ENCODE measurements around the gene CD300LD.

The CD300LD gene

GRCh38 chr17:74550602-74551001, 41.5 kb downstream of the CD300LD start:
- Histone ChIP-seq H2BK5ac (ENCODE audit: low read length) (no peak overlapping the region), H3K36me3 (ENCODE audit: control insufficient read depth, insufficient read depth, low read length) (no peaks in the 10 kb centered on the region), H4K8ac (ENCODE audit: low read depth, low read length) (no peak overlapping the region), H3K4me2 (ENCODE audit: low read length) (no peak overlapping the region), H3K4ac (ENCODE audit: low read depth, low read length) (no peak overlapping the region), H3K9ac (ENCODE audit: low read length) (no peak overlapping the region), H2BK120ac (ENCODE audit: low read depth, low read length) (no peak overlapping the region), H3K27ac (ENCODE audit: low read depth, low read length) (no peak overlapping the region), H4K5ac (ENCODE audit: low read length) (no peak overlapping the region), H2BK15ac (replicated peaks; ENCODE audit: low read depth) (no peak overlapping the region), H3K23ac (ENCODE audit: low read length) (no peak overlapping the region), H3K4me3 (ENCODE audit: low read length) (no peak overlapping the region), H3K18ac (ENCODE audit: low read length) (no peak overlapping the region), H3K56ac (ENCODE audit: low read length) (no peak overlapping the region), H3K27me3 (ENCODE audit: insufficient read depth, low read length, poor library complexity) (no peaks in the 10 kb centered on the region), H3K79me1 (ENCODE audit: low read length) (no peaks in the 10 kb centered on the region), H2AK5ac (ENCODE audit: low read length) (no peak overlapping the region), H3K4me1 (ENCODE audit: control insufficient read depth, low read depth, low read length) (no peaks in the 10 kb centered on the region), H3K79me2 (ENCODE audit: control insufficient read depth, insufficient read depth, low read length) (no peaks in the 10 kb centered on the region)
- WGBS (ENCODE audit: extremely low coverage, insufficient coverage, low lambda C conversion rate), result no CpG with 5 or more reads among the region's 15 CpGs
- no peak for DNase-seq

DNA sequence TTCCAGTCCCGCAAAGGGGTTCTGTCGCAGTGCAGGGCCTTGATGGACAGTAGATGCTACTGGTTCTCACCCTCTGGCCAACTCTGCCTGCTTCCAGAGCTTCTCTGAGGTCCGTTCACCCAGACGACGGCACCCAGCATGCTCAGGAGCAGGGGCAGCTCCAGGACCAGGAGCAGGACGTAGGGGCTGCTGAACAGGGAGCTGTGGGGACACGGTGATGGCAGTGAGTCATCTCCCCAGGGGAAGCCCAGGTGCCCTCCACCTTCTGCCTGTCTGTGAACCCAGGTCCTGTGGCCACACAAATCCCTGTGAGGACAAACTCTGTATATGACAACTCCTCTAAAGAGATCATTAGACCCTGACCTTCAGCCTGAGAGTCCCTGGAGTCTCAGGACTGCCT, 42.7 kb downstream of the CD300LD start:
- Histone ChIP-seq H3K4me1 (ENCODE audit: control insufficient read depth, low read depth, low read length) (no peaks in the 10 kb centered on the region), H3K56ac (ENCODE audit: low read length) (no peak overlapping the region), H4K8ac (ENCODE audit: low read depth, low read length) (no peak overlapping the region), H3K79me2 (ENCODE audit: control insufficient read depth, insufficient read depth, low read length) (no peaks in the 10 kb centered on the region), H3K23ac (ENCODE audit: low read length) (no peak overlapping the region), H3K4ac (ENCODE audit: low read depth, low read length) (no peak overlapping the region), H3K79me1 (ENCODE audit: low read length) (no peaks in the 10 kb centered on the region), H2BK15ac (replicated peaks; ENCODE audit: low read depth) (no peak overlapping the region), H2AK5ac (ENCODE audit: low read length) (no peak overlapping the region), H3K18ac (ENCODE audit: low read length) (no peak overlapping the region), H2BK5ac (ENCODE audit: low read length) (no peak overlapping the region), H3K4me2 (ENCODE audit: low read length) (no peak overlapping the region), H3K4me3 (ENCODE audit: low read length) (no peak overlapping the region), H2BK120ac (ENCODE audit: low read depth, low read length) (no peak overlapping the region), H3K27ac (ENCODE audit: low read depth, low read length) (no peak overlapping the region), H3K9ac (ENCODE audit: low read length) (no peak overlapping the region), H4K5ac (ENCODE audit: low read length) (no peak overlapping the region), H3K27me3 (ENCODE audit: insufficient read depth, low read length, poor library complexity) (no peaks in the 10 kb centered on the region), H3K36me3 (ENCODE audit: control insufficient read depth, insufficient read depth, low read length) (no peaks in the 10 kb centered on the region)
- no CpG with 5 or more reads among the region's 7 CpGs for WGBS (ENCODE audit: extremely low coverage, insufficient coverage, low lambda C conversion rate)
- no peak for DNase-seq

- H3K23ac ChIP-seq (ENCODE audit: low read length), result no peak overlapping the region
- no peak overlapping the region for H2BK5ac ChIP-seq (ENCODE audit: low read length)
- H3K9ac ChIP-seq (ENCODE audit: low read length), result no peak overlapping the region
- H4K5ac ChIP-seq (ENCODE audit: low read length), result no peak overlapping the region
- no peak overlapping the region for H3K4me3 ChIP-seq (ENCODE audit: low read length)
- H3K36me3 ChIP-seq (ENCODE audit: control insufficient read depth, insufficient read depth, low read length), result no peaks in the 10 kb centered on the region
- no peaks in the 10 kb centered on the region for H3K79me1 ChIP-seq (ENCODE audit: low read length)
- H3K27me3 ChIP-seq (ENCODE audit: insufficient read depth, low read length, poor library complexity), result no peaks in the 10 kb centered on the region
- H3K4me2 ChIP-seq (ENCODE audit: low read length), result no peak overlapping the region
- no peak for DNase-seq
- no peak overlapping the region for H3K56ac ChIP-seq (ENCODE audit: low read length)
- H3K79me2 ChIP-seq (ENCODE audit: control insufficient read depth, insufficient read depth, low read length), result no peaks in the 10 kb centered on the region
- H2AK5ac ChIP-seq (ENCODE audit: low read length), result no peak overlapping the region
- H2BK120ac ChIP-seq (ENCODE audit: low read depth, low read length), result no peak overlapping the region
- no peaks in the 10 kb centered on the region for H3K4me1 ChIP-seq (ENCODE audit: control insufficient read depth, low read depth, low read length)
- no peak overlapping the region for H3K18ac ChIP-seq (ENCODE audit: low read length)
- no CpG with 5 or more reads among the region's 3 CpGs for WGBS (ENCODE audit: extremely low coverage, insufficient coverage, low lambda C conversion rate)
- H3K4ac ChIP-seq (ENCODE audit: low read depth, low read length), result no peak overlapping the region
- H3K27ac ChIP-seq (ENCODE audit: low read depth, low read length), result no peak overlapping the region
- H4K8ac ChIP-seq (ENCODE audit: low read depth, low read length), result no peak overlapping the region
- H2BK15ac ChIP-seq (replicated peaks; ENCODE audit: low read depth), result no peak overlapping the region
Observed at GRCh38 chr17:74547736-74548135, 44.3 kb downstream of the CD300LD start.

- no peaks in the 10 kb centered on the region for H3K4me1 ChIP-seq (ENCODE audit: control insufficient read depth, low read depth, low read length)
- no peaks in the 10 kb centered on the region for H3K79me1 ChIP-seq (ENCODE audit: low read length)
- H3K4ac ChIP-seq (ENCODE audit: low read depth, low read length), result no peak overlapping the region
- no peak overlapping the region for H3K56ac ChIP-seq (ENCODE audit: low read length)
- H3K79me2 ChIP-seq (ENCODE audit: control insufficient read depth, insufficient read depth, low read length), result no peaks in the 10 kb centered on the region
- H2BK5ac ChIP-seq (ENCODE audit: low read length), result no peak overlapping the region
- H3K23ac ChIP-seq (ENCODE audit: low read length), result no peak overlapping the region
- no peaks in the 10 kb centered on the region for H3K36me3 ChIP-seq (ENCODE audit: control insufficient read depth, insufficient read depth, low read length)
- no peak overlapping the region for H3K27ac ChIP-seq (ENCODE audit: low read depth, low read length)
- no peak overlapping the region for H2AK5ac ChIP-seq (ENCODE audit: low read length)
- H3K18ac ChIP-seq (ENCODE audit: low read length), result no peak overlapping the region
- H2BK120ac ChIP-seq (ENCODE audit: low read depth, low read length), result no peak overlapping the region
- no CpG with 5 or more reads among the region's 7 CpGs for WGBS (ENCODE audit: extremely low coverage, insufficient coverage, low lambda C conversion rate)
- no peak overlapping the region for H3K9ac ChIP-seq (ENCODE audit: low read length)
- DNase-seq, result no peak
- H3K4me3 ChIP-seq (ENCODE audit: low read length), result no peak overlapping the region
- no peak overlapping the region for H4K8ac ChIP-seq (ENCODE audit: low read depth, low read length)
- no peak overlapping the region for H2BK15ac ChIP-seq (replicated peaks; ENCODE audit: low read depth)
- no peaks in the 10 kb centered on the region for H3K27me3 ChIP-seq (ENCODE audit: insufficient read depth, low read length, poor library complexity)
- no peak overlapping the region for H3K4me2 ChIP-seq (ENCODE audit: low read length)
- no peak overlapping the region for H4K5ac ChIP-seq (ENCODE audit: low read length)
Observed at GRCh38 chr17:74547264-74547663, 44.8 kb downstream of the CD300LD start.

GRCh38 chr17:74546586-74546985, 45.5 kb downstream of the CD300LD start:
- no peak overlapping the region for H4K5ac ChIP-seq (ENCODE audit: low read length)
- no peaks in the 10 kb centered on the region for H3K79me2 ChIP-seq (ENCODE audit: control insufficient read depth, insufficient read depth, low read length)
- H3K79me1 ChIP-seq (ENCODE audit: low read length), result no peaks in the 10 kb centered on the region
- no peaks in the 10 kb centered on the region for H3K36me3 ChIP-seq (ENCODE audit: control insufficient read depth, insufficient read depth, low read length)
- no peak overlapping the region for H3K56ac ChIP-seq (ENCODE audit: low read length)
- no peak overlapping the region for H3K23ac ChIP-seq (ENCODE audit: low read length)
- no peak overlapping the region for H2AK5ac ChIP-seq (ENCODE audit: low read length)
- H3K4me1 ChIP-seq (ENCODE audit: control insufficient read depth, low read depth, low read length), result no peaks in the 10 kb centered on the region
- no peak overlapping the region for H2BK5ac ChIP-seq (ENCODE audit: low read length)
- H3K18ac ChIP-seq (ENCODE audit: low read length), result no peak overlapping the region
- no peak overlapping the region for H3K4me2 ChIP-seq (ENCODE audit: low read length)
- no CpG with 5 or more reads among the region's 7 CpGs for WGBS (ENCODE audit: extremely low coverage, insufficient coverage, low lambda C conversion rate)
- no peak overlapping the region for H2BK15ac ChIP-seq (replicated peaks; ENCODE audit: low read depth)
- H3K4ac ChIP-seq (ENCODE audit: low read depth, low read length), result no peak overlapping the region
- no peak overlapping the region for H4K8ac ChIP-seq (ENCODE audit: low read depth, low read length)
- DNase-seq, result no peak
- H2BK120ac ChIP-seq (ENCODE audit: low read depth, low read length), result no peak overlapping the region
- no peak overlapping the region for H3K4me3 ChIP-seq (ENCODE audit: low read length)
- no peak overlapping the region for H3K27ac ChIP-seq (ENCODE audit: low read depth, low read length)
- H3K27me3 ChIP-seq (ENCODE audit: insufficient read depth, low read length, poor library complexity), result no peaks in the 10 kb centered on the region
- no peak overlapping the region for H3K9ac ChIP-seq (ENCODE audit: low read length)

GRCh38 chr17:74545843-74546230, 46.2 kb downstream of the CD300LD start, which contains the start of gene CD300C:
TSS of gene CD300C (minus strand) at chr17:74546115. CDS start at chr17:74545782, 333 bp downstream.
- Histone ChIP-seq H3K4me3 (ENCODE audit: low read length) (no peak within 1 kb of the TSS), H3K18ac (ENCODE audit: low read length) (no peak within 1 kb of the TSS), H2BK5ac (ENCODE audit: low read length) (no peak within 1 kb of the TSS), H3K4me1 (ENCODE audit: control insufficient read depth, low read depth, low read length) (no peaks in the 10 kb centered on the region), H3K27ac (ENCODE audit: low read depth, low read length) (no peak within 1 kb of the TSS), H3K56ac (ENCODE audit: low read length) (no peak within 1 kb of the TSS), H2BK120ac (ENCODE audit: low read depth, low read length) (no peak within 1 kb of the TSS), H3K9ac (ENCODE audit: low read length) (no peak within 1 kb of the TSS), H3K36me3 (ENCODE audit: control insufficient read depth, insufficient read depth, low read length) (no peaks in the 10 kb centered on the region), H4K5ac (ENCODE audit: low read length) (no peak within 1 kb of the TSS), H2AK5ac (ENCODE audit: low read length) (no peak within 1 kb of the TSS), H3K23ac (ENCODE audit: low read length) (no peak within 1 kb of the TSS), H3K4ac (ENCODE audit: low read depth, low read length) (no peak within 1 kb of the TSS), H3K79me1 (ENCODE audit: low read length) (no peaks in the 10 kb centered on the region), H3K4me2 (ENCODE audit: low read length) (no peak within 1 kb of the TSS), H3K27me3 (ENCODE audit: insufficient read depth, low read length, poor library complexity) (no peaks in the 10 kb centered on the region), H4K8ac (ENCODE audit: low read depth, low read length) (no peak within 1 kb of the TSS), H3K79me2 (ENCODE audit: control insufficient read depth, insufficient read depth, low read length) (no peaks in the 10 kb centered on the region), H2BK15ac (replicated peaks; ENCODE audit: low read depth) (no peak within 1 kb of the TSS)
- no peak for DNase-seq
- WGBS (ENCODE audit: extremely low coverage, insufficient coverage, low lambda C conversion rate), result no CpG with 5 or more reads among the region's 5 CpGs

Measured in mesendoderm (in vitro differentiated cells).